GM21786 (cell line): ENCODE results near the gene WNT2.
"Not testable (repeated sequence)": the region's sequence is repeated elsewhere in the genome, so short reads cannot be mapped to it uniquely, and the experiment has no call there.

Source experiments
- ATAC-seq: cut with Tn5 transposase; IDR thresholded peaks from one replicate; pipeline ENCODE4 v1.9.1; 2021; ENCODE audit not compliant: unreplicated experiment

WNT2 gene

GRCh38 chr7:117264716-117265115 lies 58.1 kb downstream of the WNT2 start:
- no peak for ATAC-seq

GRCh38 chr7:117262546-117262945 lies 60.3 kb downstream of the WNT2 start:
- ATAC-seq: no peak

DNA sequence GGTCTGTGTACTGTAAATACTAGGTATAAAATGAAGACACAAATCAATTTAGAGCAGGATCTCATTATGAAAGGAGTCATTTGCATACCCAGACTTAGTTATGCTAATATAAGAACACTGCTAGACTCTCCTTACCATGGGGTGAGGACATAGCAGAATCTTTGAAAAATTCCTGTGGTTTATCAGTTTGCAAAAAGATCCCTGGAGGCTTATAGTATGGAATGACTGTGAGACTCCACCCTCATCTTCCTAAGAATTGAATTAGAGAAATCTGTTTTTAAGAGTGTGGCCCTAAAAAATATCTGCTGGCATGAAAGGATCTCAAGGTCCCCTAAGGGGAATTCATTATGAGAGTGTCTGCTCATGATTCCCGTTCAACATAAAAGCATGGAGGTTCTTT lies 63.2 kb downstream of the WNT2 start:
- no peak for ATAC-seq

GRCh38 chr7:117251687-117252086 lies 71.2 kb downstream of the WNT2 start:
- peak; percentile 66 for ATAC-seq

DNA sequence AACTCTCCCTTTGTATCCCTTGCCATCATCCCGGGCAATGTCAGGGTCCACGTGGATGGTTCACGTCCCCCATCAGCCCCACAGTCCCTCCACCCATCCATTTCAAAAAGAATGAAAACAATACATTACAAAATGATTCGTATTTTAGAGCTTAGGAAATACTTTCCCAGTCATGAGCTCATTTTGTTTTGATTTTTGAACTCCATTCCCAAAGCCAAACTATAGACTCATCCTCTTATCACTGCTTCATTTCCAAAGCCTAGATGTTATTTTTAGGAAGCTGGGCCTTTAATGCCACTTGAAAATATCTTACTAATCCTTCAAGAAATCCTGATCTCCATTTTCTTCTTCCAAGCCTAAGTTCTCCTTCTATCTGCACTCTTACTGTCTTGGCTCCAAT lies 72.1 kb downstream of the WNT2 start:
- ATAC-seq: no peak

- no peak for ATAC-seq
Observed at GRCh38 chr7:117250245-117250644, 72.6 kb downstream of the WNT2 start.

GRCh38 chr7:117249696-117250095 lies 73.2 kb downstream of the WNT2 start:
- no peak for ATAC-seq

DNA sequence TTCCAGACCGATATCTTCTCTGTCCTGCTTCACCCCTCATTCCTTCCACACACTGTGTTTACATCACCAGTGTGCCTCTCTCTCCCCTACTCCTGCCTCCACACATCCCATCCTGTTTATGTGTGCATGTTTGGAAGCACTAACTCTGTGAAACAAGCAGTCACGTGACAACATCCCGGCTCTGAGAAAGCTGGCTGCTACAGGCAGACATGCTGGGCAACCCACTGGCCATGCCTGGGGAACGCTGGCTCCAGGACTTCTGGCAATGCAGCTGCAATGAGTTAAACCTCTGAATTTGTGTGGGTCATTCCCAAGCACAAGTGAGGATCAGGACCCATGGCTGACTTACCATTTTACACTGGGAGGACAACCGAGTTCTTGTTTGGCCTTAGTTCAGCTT lies 74.0 kb downstream of the WNT2 start:
- ATAC-seq: no peak

GRCh38 chr7:117247809-117248208 lies 75.0 kb downstream of the WNT2 start:
- ATAC-seq: no peak

GRCh38 chr7:117245703-117246102 lies 77.2 kb downstream of the WNT2 start:
- ATAC-seq: not testable (repeated sequence)

DNA sequence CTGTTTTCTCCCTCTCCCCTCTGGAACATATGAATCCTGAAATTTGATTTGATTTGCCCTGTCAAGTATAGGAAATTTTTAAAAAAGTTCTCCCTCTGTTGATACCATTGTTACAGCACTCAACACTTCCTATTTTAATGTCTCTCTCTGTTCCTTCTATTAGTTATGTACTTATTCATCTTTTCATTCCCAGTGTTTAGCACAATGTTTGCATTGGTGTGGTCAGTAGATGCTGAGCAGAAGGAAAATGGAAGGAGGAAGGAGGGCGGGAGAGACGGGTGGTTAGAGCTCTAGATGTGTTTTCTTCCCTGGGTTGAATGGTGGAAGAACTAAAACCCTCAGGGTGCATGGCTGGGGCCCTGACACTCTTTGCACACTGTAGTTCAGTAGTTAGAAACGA lies 79.5 kb downstream of the WNT2 start:
- ATAC-seq: no peak

GRCh38 chr7:117241088-117241487 lies 81.8 kb downstream of the WNT2 start:
- no peak for ATAC-seq

- ATAC-seq: no peak
Observed at GRCh38 chr7:117238937-117239336, 83.9 kb downstream of the WNT2 start.

DNA sequence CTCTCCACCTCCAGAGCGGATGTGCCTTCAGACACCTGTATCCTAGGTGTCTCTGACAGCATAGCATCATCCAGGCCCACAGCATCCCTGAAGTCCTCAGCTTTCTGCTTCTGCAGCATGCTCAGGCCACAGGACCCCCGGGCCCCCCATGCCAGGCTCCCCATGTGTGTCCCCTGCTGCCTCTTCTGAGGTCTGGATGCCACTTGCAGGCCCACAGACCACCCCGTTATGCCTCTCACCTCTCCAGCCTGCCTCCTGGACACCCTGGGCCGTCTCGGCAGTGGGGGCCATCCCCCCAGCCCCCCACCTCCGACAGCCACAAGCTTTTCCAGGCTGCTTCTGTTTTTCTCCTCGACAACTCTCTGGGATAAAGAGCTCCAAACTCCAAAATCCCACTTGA lies 84.4 kb downstream of the WNT2 start:
- no peak for ATAC-seq

DNA sequence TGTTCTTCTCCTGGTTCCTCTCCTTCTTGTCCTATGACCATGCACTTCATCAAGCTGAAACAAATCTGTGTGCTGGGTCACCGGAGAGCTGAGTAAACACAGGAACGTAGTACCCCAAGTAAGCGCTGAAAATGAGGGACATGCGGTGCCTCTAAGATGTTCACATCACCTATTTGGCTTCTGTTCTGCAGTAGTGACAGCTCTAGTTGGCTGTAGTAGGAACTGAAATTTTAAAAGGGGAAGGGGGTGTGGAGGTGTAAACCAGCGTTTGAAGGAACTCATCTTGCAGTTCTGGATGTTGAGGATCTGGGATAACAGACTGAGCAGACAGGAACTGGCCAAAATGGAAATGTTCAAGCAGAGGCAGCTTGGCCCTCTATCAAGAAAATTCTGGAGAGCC lies 85.2 kb downstream of the WNT2 start:
- peak; percentile 65 for ATAC-seq

DNA sequence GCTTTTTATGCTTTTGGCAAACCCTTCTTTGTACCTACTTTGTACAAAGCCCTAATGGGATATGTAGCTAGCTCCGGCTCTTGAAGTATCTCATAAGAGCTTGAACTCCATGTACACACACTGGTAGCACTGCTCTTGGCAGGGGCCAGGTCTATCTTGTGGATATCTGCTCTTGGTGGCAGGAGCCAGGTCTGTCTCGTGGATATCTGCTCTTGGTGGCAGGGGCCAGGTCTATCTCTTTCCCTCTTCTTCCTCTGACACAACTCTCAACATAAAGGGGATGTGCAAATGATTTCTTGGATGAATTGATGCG lies 91.9 kb downstream of the WNT2 start:
- ATAC-seq: no peak

- ATAC-seq: peak; percentile 79
Observed at GRCh38 chr7:117230276-117231046, 92.4 kb downstream of the WNT2 start.

- no peak for ATAC-seq
Observed at GRCh38 chr7:117229350-117229749, 93.5 kb downstream of the WNT2 start.

GRCh38 chr7:117227091-117227490 lies 95.8 kb downstream of the WNT2 start:
- ATAC-seq: no peak

DNA sequence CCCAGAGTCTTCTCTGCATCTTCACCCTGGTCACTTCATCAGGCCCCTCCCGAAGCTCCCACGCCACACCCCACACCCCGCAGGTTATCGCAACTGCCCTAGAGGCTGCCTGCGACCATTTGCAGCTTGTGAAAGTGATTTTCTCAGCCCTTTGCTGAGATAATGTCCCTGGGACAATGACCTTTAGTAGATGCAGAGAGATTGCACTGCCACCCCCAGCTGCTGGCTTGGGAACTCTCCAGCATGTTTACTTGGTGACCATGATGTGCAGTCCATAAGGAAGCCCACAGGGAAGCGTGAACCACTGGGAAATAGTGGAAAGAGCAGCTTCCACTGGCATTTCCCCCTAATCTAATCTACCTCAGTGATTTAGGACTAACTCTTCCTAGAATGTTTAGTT lies 97.3 kb downstream of the WNT2 start:
- ATAC-seq: no peak
